Upper lobe of right lung (tissue), 1 donor: ENCODE results near the gene EZH2. TPM values are rescaled to one million over a fixed set of nuclear protein-coding genes. Genes with fewer than 3 reads are reported as not detected.

Experiments used
- ATAC-seq: fragments of 200-7000 bp; cut with Tn5 transposase; one replicate; pipeline ENCODE4 v1.9.1; 2020; ENCODE audit warnings: mild to moderate bottlenecking, moderate library complexity
- DNase-seq: peaks from one replicate; pipeline ENCODE4 v3.0.0-alpha.2; 2020
- H3K27ac ChIP-seq: fragments of 200-600 bp; one replicate; pipeline ENCODE4 v1.8.0; 2022
- H3K27me3 ChIP-seq: fragments of 200-600 bp; one replicate; pipeline ENCODE4 v1.8.0; 2022; ENCODE audit warnings: mild to moderate bottlenecking
- H3K36me3 ChIP-seq: fragments of 200-600 bp; one replicate; pipeline ENCODE4 v1.8.0; 2022
- H3K4me1 ChIP-seq: fragments of 200-600 bp; one replicate; pipeline ENCODE4 v1.8.0; 2022
- H3K4me3 ChIP-seq: fragments of 200-600 bp; one replicate; pipeline ENCODE4 v1.8.0; 2022; ENCODE audit warnings: mild to moderate bottlenecking
- H3K9me3 ChIP-seq: fragments of 200-600 bp; one replicate; pipeline ENCODE4 v1.8.0; 2022
- intact Hi-C: fragments of 100-400 bp; cut with DNase I; formaldehyde crosslinking; loops from one replicate; pipeline ENCODE4 v1.11.0; 2022
- total RNA-seq: library from RNA; stranded (reverse); fragmentation: NEBNext Ultra II Directional; extraction: Animal tissue kit (Norgen Biotek cat#: 25700); gene quantifications from one replicate; pipeline ENCODE4 v1.2.1, GENCODE V29; 2021
- TF ChIP-seq, protein P1 (sequence below): fragments of 200-600 bp; IDR thresholded peaks from one replicate; pipeline ENCODE4 v1.8.0; 2022; ENCODE audit warnings: antibody characterized with exemption
- donor health status: DM: no; HTN: yes; CAD: no; lungs with severe emphysema.

The EZH2 gene
- total RNA-seq, 1 donor from 2014 or later = 3.7 TPM

DNA sequence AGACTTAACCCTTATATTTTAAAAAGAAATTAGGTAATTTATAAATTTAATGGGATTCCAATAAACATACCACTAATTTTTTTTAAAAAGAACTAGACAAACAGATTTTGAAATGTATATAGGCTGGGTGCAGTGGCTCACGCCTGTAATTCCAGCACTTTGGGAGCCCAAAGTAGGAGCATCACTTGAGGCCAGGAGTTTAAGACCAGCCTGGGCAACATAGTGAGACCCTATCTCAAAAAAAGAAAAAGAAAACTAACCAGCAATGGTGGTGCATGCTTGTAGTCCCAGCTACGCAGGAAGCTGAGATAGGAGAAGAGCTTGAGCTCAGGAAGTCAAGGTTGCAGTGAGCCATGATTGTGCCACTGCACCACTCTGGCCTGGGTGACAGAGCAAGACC is 62.7 kb downstream of the EZH2 start:
- Histone ChIP-seq H3K9me3 (no peaks in the 10 kb centered on the region), H3K27ac (no peak overlapping the region), H3K4me1 (no peaks in the 10 kb centered on the region), H3K36me3 (no peaks in the 10 kb centered on the region), H3K27me3 (no peaks in the 10 kb centered on the region), H3K4me3 (no peak overlapping the region)
- DNase-seq = no peak
- TF ChIP-seq, protein P1, sequence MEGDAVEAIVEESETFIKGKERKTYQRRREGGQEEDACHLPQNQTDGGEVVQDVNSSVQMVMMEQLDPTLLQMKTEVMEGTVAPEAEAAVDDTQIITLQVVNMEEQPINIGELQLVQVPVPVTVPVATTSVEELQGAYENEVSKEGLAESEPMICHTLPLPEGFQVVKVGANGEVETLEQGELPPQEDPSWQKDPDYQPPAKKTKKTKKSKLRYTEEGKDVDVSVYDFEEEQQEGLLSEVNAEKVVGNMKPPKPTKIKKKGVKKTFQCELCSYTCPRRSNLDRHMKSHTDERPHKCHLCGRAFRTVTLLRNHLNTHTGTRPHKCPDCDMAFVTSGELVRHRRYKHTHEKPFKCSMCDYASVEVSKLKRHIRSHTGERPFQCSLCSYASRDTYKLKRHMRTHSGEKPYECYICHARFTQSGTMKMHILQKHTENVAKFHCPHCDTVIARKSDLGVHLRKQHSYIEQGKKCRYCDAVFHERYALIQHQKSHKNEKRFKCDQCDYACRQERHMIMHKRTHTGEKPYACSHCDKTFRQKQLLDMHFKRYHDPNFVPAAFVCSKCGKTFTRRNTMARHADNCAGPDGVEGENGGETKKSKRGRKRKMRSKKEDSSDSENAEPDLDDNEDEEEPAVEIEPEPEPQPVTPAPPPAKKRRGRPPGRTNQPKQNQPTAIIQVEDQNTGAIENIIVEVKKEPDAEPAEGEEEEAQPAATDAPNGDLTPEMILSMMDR = no peak
- ATAC-seq = no peak
- intact Hi-C loops = no loop called here

DNA sequence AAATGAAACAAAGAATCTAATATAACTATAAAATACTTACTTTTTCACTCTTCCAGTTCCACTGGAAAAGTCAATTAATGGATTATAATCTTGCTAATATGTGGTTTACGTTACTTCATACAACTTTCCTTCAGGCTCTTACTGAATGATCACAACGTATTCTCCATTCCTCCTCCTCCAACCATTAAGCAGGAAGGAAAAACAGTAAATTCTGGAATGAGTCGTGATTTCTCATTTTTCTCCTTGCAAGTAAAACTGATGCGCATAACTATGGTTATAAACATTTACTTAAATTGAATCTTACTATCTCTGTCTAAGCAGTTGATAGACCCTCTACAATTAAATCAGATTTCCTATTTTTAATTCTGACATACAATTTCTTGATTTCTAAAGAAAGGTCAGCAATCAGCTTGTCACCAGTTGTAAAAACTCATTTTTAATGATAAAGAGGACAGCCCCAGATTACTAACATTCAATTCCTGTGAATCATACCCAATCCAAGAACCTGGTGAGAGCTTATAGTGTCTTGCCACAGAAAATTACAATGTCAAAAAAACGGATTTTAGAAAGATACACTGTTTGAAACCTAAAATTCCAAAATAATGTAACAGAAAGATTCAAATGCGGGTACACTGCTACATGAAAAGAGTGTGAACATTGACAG is 64.3 kb downstream of the EZH2 start:
- DNase-seq (no peak), ATAC-seq (no peak)
- TF ChIP-seq, protein P1 = no peak
- Histone ChIP-seq H3K27ac (no peak overlapping the region), H3K4me1 (no peaks in the 10 kb centered on the region), H3K4me3 (no peak overlapping the region), H3K9me3 (no peaks in the 10 kb centered on the region), H3K36me3 (no peaks in the 10 kb centered on the region), H3K27me3 (no peaks in the 10 kb centered on the region)
- intact Hi-C loops = no loop called here

DNA sequence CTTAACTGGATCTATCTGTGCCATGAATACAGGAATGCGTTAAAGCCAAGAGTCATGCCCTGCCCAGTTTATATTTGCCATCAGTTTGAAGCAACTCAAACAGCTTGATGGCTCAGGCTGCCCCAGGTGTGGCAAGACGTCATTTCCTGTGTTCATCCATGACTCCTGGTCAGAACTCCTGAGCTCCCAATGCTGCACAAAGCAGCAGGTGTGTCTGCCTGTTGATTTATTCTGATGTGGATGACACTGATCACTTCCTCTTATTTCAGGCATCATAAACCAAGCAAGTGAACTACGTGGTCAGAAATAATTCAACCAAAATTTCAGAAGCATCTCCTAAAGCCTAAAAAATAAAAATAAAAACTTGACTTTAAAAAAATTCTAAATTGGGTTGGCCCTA is 68.5 kb downstream of the EZH2 start:
- ATAC-seq = no peak
- Histone ChIP-seq H3K4me3 (no peak overlapping the region), H3K36me3 (no peaks in the 10 kb centered on the region), H3K27ac (no peak overlapping the region), H3K9me3 (no peaks in the 10 kb centered on the region), H3K4me1 (no peaks in the 10 kb centered on the region), H3K27me3 (no peaks in the 10 kb centered on the region)
- TF ChIP-seq, protein P1 = no peak
- DNase-seq = no peak
- intact Hi-C loops = no loop called here

DNA sequence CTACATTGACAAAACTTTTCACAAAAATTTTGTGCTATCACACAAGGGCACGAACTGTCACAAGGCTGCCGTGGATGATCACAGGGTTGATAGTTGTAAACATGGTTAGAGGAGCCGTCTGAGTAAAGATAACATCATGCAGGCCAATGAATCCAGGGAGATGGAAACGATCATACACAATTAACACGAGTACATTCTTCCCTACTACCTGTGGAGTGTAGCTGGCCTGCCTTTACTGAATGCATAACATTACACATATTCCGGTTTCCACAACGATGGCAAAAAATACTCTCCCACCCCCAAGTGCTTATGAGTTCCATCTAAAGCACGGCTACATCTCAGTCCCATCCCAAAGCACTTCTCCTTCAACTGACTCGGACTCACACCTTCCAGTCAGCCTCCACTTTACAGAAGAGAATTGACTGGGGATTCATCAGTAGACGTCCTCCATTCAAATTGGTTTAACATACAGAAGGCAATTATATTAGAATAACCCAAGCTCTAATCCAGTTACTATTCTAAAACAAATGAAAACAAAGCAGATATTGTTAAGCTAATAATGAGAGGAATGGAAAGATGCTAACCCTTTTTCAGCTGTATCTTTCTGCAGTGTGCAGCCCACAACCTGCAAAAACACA is 69.0 kb downstream of the EZH2 start:
- Histone ChIP-seq H3K9me3 (no peaks in the 10 kb centered on the region), H3K27me3 (no peaks in the 10 kb centered on the region), H3K4me1 (no peaks in the 10 kb centered on the region), H3K4me3 (no peak overlapping the region), H3K36me3 (no peaks in the 10 kb centered on the region), H3K27ac (no peak overlapping the region)
- intact Hi-C loops = no loop called here
- DNase-seq (no peak), ATAC-seq (no peak)
- TF ChIP-seq, protein P1 = no peak

DNA sequence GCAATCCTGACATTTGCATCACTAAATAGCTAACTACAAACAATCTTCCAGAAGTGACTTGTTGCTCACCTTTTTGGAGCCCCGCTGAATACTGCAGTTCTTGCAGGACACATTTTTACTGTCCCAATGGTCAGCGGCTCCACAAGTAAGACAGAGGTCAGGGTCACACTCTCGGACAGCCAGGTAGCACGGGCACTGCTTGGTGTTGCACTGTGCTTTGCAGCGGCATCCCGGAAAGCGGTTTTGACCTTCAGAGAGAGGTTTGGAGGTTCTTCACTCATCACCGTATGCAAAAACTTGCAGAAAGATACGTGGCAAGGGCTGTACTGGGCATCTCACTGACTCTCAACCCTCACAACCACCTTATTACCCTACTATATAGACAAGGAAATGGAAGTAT is 70.2 kb downstream of the EZH2 start:
- intact Hi-C loops = no loop called here
- TF ChIP-seq, protein P1 = no peak
- Histone ChIP-seq H3K36me3 (no peaks in the 10 kb centered on the region), H3K27me3 (no peaks in the 10 kb centered on the region), H3K9me3 (no peaks in the 10 kb centered on the region), H3K4me3 (no peak overlapping the region), H3K4me1 (no peaks in the 10 kb centered on the region), H3K27ac (no peak overlapping the region)
- no peak for ATAC-seq
- no peak for DNase-seq
